IPS-20b (cell line): Measurements from ENCODE around the gene MDP1.
A peak's percentile ranks its signal among the peaks of the same experiment; 100 is the strongest.
"Not testable (repeated sequence)": the region's sequence is repeated elsewhere in the genome, so short reads cannot be mapped to it uniquely, and the experiment has no call there.

Experiments
- H3K27ac ChIP-seq: one replicate; pipeline ENCODE4 v1.5.1; 2013; ENCODE audit warnings: low read length
- H3K27me3 ChIP-seq: 2 replicates; pipeline ENCODE4 v1.6.1; 2013; ENCODE audit warnings: mild to moderate bottlenecking, low read length, inconsistent platforms; ENCODE audit not compliant: insufficient read depth
- H3K36me3 ChIP-seq: 2 replicates; pipeline ENCODE4 v1.6.1; 2013; ENCODE audit warnings: low read depth, mild to moderate bottlenecking, inconsistent platforms, low read length, moderate library complexity; ENCODE audit not compliant: insufficient read depth
- H3K4me1 ChIP-seq: 2 replicates; pipeline ENCODE4 v1.6.1; 2013; ENCODE audit warnings: mild to moderate bottlenecking, control low read depth, inconsistent platforms, low read length, moderate library complexity; ENCODE audit not compliant: insufficient read depth
- H3K4me3 ChIP-seq: 2 replicates; pipeline ENCODE4 v1.5.1; 2013; ENCODE audit warnings: mild to moderate bottlenecking, low read length, inconsistent platforms
- H3K9ac ChIP-seq: 2 replicates; pipeline ENCODE4 v1.6.1; 2013; ENCODE audit warnings: low read depth, mild to moderate bottlenecking, inconsistent platforms, low read length, moderate library complexity
- H3K9me3 ChIP-seq: 2 replicates; pipeline ENCODE4 v1.6.1; 2013; ENCODE audit warnings: mild to moderate bottlenecking, low read depth, low read length, inconsistent platforms; ENCODE audit not compliant: insufficient read depth

The MDP1 gene

DNA sequence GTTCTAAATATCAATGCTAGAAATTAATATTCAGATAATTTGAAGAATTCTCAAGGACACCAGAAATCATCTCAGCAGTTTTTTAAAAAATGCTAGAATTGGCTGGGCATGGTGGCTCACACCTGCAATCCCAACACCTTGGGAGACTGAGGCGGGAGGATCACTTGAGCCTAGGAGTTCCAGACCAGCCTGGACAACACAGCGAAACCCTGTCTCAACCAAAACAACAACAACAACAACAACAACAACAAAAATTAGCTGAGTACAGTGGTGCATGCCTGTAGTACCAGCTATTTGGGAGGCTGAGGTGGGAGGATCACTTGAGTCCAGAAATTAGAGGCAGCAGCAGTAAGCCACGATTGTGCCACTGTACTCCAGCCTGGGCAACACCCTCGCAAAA lies 3.2 kb upstream of the MDP1 start:
- H3K27ac ChIP-seq = no peak overlapping the region
- H3K9me3 ChIP-seq = no peaks in the 10 kb centered on the region
- H3K9ac ChIP-seq = no peak overlapping the region
- H3K36me3 ChIP-seq = peaks cover 7% of the 10 kb centered on the region
- no peak overlapping the region for H3K4me3 ChIP-seq
- no peaks in the 10 kb centered on the region for H3K27me3 ChIP-seq
- H3K4me1 ChIP-seq = no peaks in the 10 kb centered on the region

DNA sequence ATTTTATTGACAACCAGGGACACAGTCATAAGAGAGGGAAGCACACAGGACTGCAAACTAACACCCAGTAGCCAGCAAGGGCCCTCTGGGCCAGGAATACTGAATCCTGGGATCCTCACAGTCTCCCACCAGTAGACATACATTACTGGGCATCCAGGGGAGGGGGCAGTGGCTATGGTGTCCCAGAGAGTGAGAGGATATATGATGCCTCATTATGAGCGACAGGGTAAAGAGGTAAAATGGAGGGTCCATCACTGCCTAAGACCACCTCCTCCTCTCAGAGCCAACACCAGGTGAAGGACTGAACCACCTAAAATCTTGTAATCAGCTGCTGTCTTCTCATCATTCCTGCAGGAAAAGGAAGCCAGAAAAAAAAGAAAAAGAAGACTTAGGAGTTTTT lies 1.0 kb upstream of the MDP1 start:
- H3K4me3 ChIP-seq, H3K9me3 ChIP-seq, H3K4me1 ChIP-seq, H3K27ac ChIP-seq, H3K9ac ChIP-seq, H3K27me3 ChIP-seq: not testable (repeated sequence)
- peaks cover 10% of the 10 kb centered on the region for H3K36me3 ChIP-seq

DNA sequence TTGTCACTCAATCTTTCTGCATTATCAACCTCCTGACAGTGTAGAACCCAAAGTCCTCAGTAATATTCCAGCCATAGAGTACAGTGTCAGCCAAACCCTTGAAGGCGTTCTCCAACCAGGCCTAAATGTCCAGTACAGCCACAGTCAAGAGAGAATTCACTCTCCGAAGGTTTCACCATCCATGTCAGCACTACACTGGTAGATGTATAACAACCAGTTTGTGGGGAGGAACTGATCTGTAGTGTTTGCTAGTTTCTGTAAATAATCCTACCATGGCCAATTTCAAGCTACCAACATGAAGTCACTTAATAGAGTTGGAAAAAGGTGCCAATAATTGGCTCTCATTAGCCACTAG lies 456 bp upstream of the MDP1 start:
- Histone ChIP-seq H3K36me3 (peaks cover 15% of the 10 kb centered on the region), H3K9ac (no peak overlapping the region; the same call in 1 of the 2 replicates), H3K27me3 (no peaks in the 10 kb centered on the region), H3K4me3 (peak overlapping the region; percentile 95; the same call in 1 of the 2 replicates), H3K27ac (no peak overlapping the region), H3K9me3 (no peaks in the 10 kb centered on the region), H3K4me1 (peaks cover 3% of the 10 kb centered on the region; the same call in 1 of the 2 replicates)

DNA sequence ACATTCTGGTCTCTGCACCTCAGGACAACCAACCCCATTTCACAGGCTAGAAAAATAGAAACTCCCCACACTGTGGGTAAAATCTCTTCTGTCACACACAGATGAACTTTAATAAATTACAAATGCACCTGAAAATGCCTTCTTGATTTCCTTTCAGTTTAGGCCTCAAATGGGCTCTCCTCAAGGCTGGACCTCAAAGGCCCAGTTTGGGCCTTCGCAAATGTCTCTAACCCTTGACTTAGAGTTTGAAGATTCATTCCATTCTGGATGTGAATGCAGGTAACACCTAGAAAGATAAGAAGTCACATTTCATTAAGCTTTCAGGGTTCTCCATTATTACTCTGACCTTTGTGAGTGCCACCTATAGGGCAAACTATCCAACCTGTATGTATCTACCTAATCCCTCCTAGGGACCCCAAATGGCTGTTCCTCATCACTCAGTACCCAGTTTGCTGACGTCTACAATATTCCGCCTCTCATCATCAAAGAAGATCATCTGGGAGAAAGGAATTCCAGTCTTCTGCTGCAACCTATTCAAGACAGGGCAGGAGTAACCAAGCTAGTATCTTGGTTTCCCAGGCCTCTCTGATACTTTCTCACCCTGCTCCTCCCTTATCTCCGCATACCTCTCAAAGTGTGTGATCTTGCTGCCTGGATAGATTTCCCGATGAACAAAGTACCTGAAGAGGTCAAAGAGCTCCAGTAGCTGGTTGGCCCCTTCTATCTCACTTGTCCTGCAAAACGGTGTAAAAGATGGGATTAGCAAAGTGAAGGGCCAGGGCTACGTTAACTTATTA lies 1.8 kb downstream of the MDP1 start:
- H3K27ac ChIP-seq = peak overlapping the region; percentile 63
- H3K27me3 ChIP-seq = no peaks in the 10 kb centered on the region
- peaks cover 3% of the 10 kb centered on the region; the same call in 1 of the 2 replicates for H3K4me1 ChIP-seq
- H3K9me3 ChIP-seq = no peaks in the 10 kb centered on the region
- peak overlapping the region; percentile 88; the same call in 1 of the 2 replicates for H3K9ac ChIP-seq
- peak overlapping the region; percentile 86 for H3K4me3 ChIP-seq
- peaks cover 38% of the 10 kb centered on the region for H3K36me3 ChIP-seq

DNA sequence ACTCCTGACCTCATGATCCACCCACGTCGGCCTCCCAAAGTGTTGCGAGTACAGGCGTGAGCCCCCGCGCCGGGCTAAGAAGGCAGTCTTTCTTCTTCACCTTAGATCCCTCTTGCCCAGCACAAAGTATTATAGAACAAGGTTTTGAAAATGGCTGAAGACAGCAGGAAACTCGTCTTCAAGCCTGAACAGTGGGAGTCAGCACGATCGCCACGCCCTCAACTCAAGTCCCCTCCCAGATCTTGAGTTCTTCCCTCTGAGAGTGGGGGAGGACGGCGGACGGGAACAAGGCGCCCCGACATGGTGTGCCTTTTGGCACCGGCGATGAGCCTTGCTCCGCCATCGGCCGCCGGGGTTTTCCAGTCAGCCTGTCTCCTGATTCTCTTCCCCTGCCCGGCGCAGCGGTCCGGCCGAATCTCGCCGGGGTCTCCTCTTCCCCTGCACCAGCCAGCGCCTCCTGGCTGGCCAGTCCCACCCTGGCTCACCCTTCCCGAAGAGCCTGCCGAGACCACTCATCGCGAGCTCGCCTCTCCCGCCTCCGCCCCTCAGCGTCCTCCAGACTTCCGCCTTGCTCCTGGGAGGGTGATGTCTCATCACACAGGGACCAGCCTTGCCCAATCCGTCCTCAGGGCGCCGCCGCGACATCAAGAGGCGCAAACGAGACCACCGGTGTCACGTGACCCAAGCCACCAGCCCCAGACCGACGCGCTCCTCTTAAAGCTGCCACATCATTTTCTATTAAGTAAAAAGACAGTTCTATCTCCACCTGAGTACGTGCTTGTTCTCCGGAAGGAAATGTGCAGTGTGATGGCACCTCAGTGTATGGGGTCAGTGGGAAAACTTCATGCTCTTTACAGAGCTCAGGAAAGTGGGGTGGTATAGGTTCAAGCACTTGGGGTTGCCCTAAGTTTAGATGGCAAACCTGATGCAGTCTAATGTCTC lies 2.7 kb downstream of the MDP1 start, which contains the start of gene CHMP4A:
Gene CHMP4A, minus strand, starts transcription at position 565 of the 942 bp plus-strand sequence. Its CDS starts 49 bp downstream, at position 516.
- peak within 1 kb of the TSS; percentile 93 for H3K27ac ChIP-seq
- peaks cover 43% of the 10 kb centered on the region for H3K36me3 ChIP-seq
- H3K9ac ChIP-seq = peak within 1 kb of the TSS; percentile 88
- no peaks in the 10 kb centered on the region for H3K27me3 ChIP-seq
- H3K9me3 ChIP-seq = no peaks in the 10 kb centered on the region
- H3K4me3 ChIP-seq = peak within 1 kb of the TSS; percentile 86
- peaks cover 3% of the 10 kb centered on the region; the same call in 1 of the 2 replicates for H3K4me1 ChIP-seq

DNA sequence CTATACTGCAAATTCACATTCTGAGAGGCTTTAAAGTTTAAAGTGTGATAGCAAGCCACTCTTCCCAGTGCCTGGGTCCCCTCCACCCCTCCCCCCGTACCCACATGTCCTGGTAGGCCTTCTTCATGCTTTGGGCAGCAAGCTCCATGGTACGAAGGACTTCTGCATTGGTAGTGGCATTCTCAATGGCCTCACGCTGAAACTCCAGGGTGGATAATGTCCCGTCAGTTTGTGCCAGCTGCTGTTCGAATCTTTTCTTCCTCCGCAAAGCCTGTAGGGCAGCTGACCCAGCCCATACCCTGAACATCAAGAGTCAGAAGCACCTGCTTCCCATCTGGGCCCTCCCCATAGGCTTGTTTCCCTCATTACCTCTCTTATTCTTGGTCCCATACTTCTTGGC lies 4.6 kb downstream of the MDP1 start:
- Histone ChIP-seq H3K27me3 (no peaks in the 10 kb centered on the region), H3K9me3 (no peaks in the 10 kb centered on the region), H3K36me3 (peaks cover 58% of the 10 kb centered on the region), H3K4me3 (no peak overlapping the region), H3K9ac (no peak overlapping the region), H3K27ac (no peak overlapping the region), H3K4me1 (peaks cover 3% of the 10 kb centered on the region; the same call in 1 of the 2 replicates)

DNA sequence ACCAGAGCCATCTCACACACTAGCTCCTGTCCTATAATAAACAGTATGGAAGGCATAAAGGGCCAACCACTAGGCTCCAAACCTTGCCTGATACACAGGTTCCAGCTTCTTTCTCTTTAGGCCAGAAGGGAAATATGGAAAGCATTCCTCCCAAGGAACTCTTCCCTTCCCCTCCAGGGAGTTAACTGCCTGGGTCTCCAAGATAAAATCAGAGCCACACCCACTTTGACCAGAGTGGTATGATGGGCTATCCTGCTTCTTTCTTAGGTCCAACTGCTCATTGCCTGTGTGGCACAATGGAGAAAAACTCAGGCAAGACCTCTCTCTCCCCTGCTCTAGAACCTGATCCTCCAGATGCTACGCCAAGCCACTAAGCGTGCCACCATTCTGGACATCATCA lies 8.2 kb downstream of the MDP1 start:
- Histone ChIP-seq H3K27me3 (no peaks in the 10 kb centered on the region), H3K27ac (no peak overlapping the region), H3K9me3 (no peaks in the 10 kb centered on the region), H3K36me3 (peaks cover 74% of the 10 kb centered on the region), H3K4me1 (peaks cover 5% of the 10 kb centered on the region; the same call in 1 of the 2 replicates), H3K9ac (no peak overlapping the region), H3K4me3 (no peak overlapping the region)

DNA sequence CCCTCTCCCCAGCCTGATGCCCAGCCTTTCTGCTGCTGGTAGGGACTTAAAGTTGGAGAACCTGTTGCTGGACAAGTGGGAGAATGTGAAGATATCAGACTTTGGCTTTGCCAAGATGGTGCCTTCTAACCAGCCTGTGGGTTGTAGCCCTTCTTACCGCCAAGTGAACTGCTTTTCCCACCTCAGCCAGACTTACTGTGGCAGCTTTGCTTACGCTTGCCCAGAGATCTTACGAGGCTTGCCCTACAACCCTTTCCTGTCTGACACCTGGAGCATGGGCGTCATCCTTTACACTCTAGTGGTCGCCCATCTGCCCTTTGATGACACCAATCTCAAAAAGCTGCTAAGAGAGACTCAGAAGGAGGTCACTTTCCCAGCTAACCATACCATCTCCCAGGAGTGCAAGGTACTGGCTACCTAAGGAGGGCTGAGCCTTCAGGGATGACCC lies 8.7 kb downstream of the MDP1 start:
- H3K36me3 ChIP-seq = peaks cover 74% of the 10 kb centered on the region

DNA sequence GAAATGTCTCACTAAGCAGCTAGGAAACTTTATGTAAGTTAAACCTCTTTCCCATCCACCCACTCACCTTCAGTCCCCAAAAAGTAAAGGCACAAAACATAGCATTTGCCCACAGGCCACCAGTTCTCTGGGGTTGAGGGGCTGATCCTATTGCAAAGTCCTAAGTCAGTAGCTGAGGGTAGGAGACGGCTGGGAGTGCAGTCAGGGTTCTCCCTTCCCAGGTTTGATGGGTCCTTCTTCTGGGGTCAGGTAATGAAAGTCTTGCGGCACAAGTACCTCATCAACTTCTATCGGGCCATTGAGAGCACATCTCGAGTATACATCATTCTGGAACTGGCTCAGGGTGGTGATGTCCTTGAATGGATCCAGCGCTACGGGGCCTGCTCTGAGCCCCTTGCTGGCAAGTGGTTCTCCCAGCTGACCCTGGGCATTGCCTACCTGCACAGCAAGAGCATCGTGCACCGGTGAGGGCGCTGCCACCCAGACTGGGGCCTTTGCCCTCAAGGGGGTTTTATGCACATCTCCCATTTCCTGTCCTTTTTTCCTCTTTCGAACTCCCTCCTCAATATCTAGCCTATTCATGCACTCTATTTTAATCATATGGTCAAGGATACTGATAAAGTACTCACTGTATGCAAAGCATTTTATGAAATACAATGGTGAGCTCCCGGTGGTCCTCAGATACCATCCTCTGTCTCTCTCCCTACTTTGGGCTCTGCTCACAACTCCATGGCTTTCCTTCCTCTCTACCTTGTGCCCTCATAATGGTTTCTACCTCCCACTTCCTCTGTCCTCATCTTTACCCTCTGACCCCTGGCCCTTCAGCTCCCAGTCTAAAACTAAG lies 9.4 kb downstream of the MDP1 start:
- no peak overlapping the region for H3K27ac ChIP-seq
- H3K36me3 ChIP-seq = peaks cover 74% of the 10 kb centered on the region
- H3K27me3 ChIP-seq = no peaks in the 10 kb centered on the region
- no peak overlapping the region for H3K9ac ChIP-seq
- H3K4me3 ChIP-seq = no peak overlapping the region
- H3K9me3 ChIP-seq = peaks cover 3% of the 10 kb centered on the region; the same call in 1 of the 2 replicates
- peaks cover 5% of the 10 kb centered on the region; the same call in 1 of the 2 replicates for H3K4me1 ChIP-seq

More for the DNA sequence above, 8.7 kb downstream of the MDP1 start:
- Histone ChIP-seq H3K27ac (no peak overlapping the region), H3K4me1 (peaks cover 5% of the 10 kb centered on the region; the same call in 1 of the 2 replicates), H3K27me3 (no peaks in the 10 kb centered on the region), H3K4me3 (no peak overlapping the region), H3K9ac (no peak overlapping the region), H3K9me3 (no peaks in the 10 kb centered on the region)

DNA sequence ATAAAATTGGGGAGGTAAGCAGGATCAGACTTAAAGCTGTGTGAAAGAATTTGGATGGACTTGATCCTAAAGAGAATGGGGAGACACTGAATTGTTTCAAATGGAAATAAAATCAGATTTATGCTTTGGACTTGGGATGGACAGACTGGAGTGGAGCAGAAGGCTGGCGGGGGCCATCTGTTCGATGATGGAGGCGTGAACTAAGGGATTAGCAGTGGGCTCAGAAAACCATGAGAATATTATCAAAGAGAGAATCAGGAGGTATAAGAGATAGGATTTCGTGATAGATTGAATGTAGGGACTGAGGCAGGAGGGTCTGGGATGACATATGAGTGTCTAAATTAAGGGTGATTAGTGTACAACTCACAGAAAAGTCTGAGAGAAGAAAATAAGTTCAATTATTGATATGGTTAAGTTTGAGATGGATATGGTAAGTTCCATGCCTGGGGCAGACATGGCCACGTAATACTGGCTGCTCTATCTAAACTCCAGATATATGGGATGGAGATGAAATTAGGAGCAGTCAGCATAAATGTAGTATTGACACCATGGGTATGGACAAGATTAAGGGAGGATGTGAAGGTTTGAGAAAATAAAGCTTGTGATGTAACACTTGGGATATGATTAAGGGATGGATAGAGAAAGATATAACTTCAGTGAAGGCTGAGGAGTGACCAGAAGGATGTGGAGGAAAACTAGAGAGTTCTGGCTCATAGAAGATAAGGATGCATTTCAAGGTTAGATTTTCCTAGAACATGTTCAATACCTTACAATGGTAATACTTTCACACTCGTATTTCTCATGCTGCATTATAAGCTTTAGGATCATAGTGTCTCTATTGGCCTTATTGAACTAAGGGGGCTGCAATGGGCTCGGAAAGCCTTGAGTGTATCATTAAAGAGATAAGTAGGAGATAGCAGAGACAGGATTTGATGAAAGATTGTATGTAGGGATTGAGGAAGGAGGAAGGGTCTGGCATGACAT lies 11.4 kb downstream of the MDP1 start:
- Histone ChIP-seq H3K4me3 (no peak overlapping the region), H3K27me3 (no peaks in the 10 kb centered on the region), H3K27ac (no peak overlapping the region), H3K4me1 (peaks cover 5% of the 10 kb centered on the region; the same call in 1 of the 2 replicates), H3K9me3 (peaks cover 7% of the 10 kb centered on the region; the same call in 1 of the 2 replicates), H3K9ac (no peak overlapping the region), H3K36me3 (peaks cover 58% of the 10 kb centered on the region)
